Endothelial cell of hepatic sinusoid (primary cell): ENCODE measurements around the gene C10orf71.

Experiments used
- in situ Hi-C: cut with HindIII; loops from 2 replicates; pipeline ENCODE4 v1.10.0; 2017; ENCODE audit warnings: low sequenced_read_pairs

The C10orf71 gene

GRCh38 chr10:49310901-49311554, 12.1 kb downstream of the C10orf71 start:
- in situ Hi-C loops = no loop called here

DNA sequence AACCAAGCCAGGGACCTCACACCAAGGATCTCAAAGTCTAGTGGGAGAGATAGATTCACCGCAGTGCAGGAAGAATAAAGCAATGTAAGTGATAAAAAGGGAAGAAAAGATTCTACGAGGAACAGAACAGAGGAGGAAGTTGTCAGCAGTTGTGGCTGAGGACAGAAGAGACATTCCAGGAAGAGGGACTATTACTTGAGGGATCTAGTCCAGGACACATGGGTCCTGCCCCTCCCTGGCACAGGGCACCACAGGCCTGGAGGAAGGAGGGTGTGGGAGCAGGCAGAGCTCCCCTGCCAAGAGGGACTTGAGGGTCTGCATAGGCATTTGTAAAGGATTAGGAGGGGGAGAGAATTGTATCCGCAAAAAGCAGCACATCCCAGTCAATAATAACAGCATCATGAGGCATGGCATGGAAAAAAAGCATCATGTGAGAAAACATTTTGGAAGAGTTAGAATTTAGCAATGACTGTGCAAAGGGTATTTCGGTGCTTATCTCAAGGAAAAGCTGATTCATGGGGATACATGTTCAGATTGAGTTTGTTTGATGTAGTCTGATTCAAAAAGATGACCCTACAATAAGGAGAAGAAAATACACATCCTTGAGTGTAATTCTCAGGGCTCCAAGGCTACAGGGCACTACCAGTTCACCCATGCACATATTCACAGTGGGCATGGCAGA, 12.7 kb downstream of the C10orf71 start:
- in situ Hi-C loops = no loop called here

GRCh38 chr10:49312246-49312869, 13.4 kb downstream of the C10orf71 start:
- in situ Hi-C loops = no loop called here

- in situ Hi-C loops = no loop called here
Observed at GRCh38 chr10:49313501-49314070, 14.6 kb downstream of the C10orf71 start.

DNA sequence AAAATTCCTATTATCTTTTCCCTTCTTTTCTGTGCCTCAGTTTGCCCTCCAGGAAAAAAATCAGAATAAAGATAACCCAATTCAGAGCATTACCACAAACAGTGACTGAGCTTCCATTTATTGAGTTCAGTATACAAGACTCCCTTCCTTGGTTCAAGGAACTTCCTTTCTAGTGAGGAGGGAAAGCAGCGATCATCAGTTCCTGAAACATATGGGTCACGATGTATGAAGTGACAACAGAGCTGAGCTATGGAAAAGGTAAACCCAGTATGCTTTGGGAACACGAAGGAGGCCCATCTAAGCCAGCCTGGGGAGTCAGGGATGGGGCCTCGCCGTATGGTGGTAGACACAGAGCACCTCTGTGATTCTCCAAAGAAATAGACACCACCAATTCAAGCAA, 15.8 kb downstream of the C10orf71 start:
- in situ Hi-C loops = no loop called here

DNA sequence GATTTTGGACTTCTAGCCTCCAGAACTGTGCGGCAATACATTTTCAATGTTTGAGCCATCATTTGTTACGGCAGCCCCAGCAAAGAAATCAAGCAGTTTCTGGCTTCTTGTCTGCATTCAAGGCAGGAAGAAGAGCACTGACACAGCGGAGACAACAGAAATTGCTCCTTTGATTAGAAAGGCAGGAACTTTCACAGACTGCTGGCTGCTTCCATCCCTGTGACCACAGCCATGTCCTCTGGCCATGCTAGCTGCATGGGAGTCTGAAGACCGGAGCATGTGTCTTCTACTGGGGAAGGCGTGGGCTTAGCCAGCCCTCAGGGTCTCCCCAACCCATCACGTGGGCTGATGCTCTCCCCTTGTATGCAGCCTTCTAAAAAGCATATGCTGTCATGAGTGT, 19.1 kb downstream of the C10orf71 start:
- in situ Hi-C loops = no loop called here

GRCh38 chr10:49318755-49319154, 19.8 kb downstream of the C10orf71 start:
- in situ Hi-C loops = no loop called here

DNA sequence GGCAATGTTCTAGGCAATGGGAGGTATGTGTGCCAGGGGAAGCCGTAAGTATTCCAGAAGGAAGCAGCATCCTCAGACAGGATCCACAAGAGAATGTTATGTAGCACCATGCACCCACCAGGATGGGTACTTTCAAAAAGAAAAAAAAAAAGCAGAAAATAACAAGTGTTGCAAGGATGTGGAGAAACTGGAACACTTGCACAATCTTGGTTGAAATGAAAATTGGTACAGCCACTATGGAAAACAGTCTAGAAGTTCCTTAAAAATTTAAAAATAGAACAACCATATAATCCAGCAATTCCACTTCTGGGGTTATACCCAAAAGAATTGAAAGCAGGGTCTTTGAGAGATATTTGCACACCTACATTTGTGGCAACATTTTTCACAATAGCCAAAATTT, 20.2 kb downstream of the C10orf71 start:
- in situ Hi-C loops = no loop called here

DNA sequence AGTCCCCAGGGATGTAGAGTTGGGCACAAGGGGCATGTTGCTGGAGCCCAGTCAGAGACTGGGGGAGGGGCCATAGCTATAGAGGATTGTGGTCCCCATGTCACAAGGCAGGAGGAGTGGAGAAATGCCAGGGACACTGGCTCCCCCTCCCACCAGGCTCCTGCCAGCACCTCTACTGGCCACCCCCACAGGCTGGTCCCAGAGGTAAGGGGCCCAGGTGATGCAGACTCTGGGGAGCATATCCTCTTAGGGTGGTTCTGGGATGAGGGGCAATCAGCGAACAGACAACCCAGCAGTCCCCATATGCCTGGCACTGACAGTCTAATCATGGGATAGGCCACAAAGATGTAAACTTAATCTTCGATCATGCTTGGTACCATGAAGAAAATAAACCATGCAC, 21.2 kb downstream of the C10orf71 start:
- in situ Hi-C loops = no loop called here

DNA sequence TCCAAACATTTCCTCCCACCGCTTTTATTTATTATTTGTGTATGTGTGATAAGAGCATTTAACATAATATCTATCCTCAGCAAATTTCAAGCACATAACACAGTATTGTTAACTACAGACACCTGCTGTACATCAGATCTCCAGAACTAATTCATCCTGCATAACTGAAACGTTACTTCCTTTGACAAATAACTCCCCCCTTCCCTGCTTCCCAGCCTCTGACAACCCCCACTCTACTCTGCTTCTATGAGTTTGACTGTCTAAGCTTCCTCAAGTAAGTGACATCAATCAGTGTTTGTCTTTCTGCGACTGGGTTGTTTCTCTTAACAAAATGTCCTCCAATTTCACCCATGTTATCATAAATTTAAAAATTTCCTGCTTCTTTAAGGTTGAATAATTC, 22.1 kb downstream of the C10orf71 start:
- in situ Hi-C loops = no loop called here

GRCh38 chr10:49322371-49323170, 23.6 kb downstream of the C10orf71 start:
- in situ Hi-C loops = no loop called here

- in situ Hi-C loops = no loop called here
Observed at GRCh38 chr10:49323171-49323895, 24.4 kb downstream of the C10orf71 start.

DNA sequence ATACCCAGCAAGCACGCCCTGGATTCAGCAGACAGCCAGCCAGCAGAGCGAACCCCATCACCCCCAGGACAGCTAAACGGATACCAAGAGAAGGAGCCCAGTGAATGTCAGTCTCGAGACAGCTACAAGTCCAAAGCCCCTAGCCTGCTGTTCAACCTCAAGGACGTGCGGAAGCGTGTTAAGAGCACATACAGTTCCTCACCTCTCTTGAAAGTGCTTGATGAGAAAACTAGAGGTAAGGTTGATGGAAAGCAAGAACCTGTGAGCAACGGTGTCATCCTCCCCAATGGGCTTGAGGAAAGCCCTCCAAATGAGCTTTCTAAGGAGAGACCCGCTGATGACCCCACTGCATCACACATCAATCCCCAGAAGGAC, 24.9 kb downstream of the C10orf71 start:
- in situ Hi-C loops = no loop called here

- in situ Hi-C loops = no loop called here
Observed at GRCh38 chr10:49324711-49325110, 25.7 kb downstream of the C10orf71 start.

DNA sequence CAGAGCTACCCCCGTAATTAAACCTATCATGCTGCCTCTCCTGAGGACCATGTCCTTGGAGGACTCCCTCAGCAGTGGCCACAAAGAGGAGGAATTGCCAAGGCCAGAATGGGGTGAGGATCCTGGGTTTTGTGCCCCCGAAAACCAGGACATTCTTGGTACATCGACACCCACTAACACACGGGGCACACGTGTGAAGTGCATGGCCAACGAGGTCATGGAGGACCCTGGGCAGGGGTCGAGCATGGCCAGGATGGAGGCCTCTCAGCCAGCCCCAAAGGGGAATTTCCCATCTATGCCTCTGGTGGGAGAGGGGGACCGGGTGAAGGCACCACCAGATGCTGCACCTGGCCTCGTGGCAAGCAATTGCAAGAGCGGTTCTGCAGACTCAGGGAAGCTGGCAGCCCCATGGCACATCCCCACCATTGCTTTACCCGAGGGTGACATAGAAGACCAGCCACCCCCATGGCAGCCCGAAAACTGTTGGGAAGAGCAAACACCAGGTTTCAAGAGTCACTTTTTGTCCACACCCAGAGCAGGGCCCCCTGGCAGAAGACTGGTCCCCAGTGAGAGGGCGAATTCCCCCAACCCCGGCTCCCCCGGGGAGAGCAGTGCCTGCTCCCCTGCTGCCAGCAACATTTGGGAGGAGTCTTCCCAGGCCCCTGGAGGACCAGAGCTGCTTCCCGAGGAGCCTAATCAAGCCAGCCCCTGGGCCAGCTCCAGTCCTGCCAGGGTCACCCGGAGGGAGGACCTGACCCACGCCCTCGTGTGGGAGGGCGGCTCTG, 26.4 kb downstream of the C10orf71 start:
- in situ Hi-C loops = no loop called here

DNA sequence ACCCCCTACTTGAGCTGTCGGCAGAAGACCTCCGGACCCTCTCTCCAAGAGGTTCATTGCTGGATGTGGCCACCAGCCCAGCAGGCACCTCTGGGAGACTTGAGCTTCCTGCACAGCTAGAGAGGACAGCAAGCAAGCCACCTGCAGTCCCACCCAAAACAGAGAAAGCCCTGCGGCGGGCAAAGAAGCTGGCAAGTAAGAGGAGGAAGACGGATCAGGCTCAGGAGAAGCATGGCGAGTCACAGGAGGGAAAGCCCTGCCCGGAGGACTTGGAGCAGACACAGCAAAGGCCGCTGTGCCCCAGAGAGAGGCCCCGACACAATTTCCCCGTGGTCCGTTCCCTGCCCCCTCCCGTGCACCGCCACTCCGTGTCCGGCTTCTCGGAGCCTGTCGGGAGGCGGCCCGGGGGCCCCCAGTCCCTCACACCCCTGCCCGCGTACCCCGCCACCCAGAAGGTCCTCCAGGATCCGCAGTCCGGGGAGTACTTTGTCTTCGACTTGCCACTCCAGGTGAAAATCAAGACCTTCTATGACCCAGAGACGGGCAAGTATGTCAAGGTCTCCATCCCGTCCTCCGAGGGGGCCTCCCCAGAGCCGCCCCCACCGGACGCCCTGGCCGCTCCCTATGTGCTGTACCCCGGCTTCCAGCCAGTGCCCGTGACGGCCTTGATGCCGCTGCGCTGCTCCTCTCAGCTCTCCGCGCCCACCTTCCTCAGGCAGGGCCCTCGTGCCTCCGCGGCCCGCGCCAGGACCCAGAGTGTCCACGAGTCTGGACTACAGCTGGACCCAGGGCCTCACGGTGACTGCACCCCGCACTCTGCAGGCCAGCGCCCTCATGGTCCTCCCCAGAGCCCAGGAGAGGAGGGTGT, 27.2 kb downstream of the C10orf71 start:
- in situ Hi-C loops = no loop called here

GRCh38 chr10:49327036-49327813, 28.3 kb downstream of the C10orf71 start:
- in situ Hi-C loops = no loop called here
